BE2C (cell line): Measurements from ENCODE around the gene WLS.

ENCODE experiments used
- DNase-seq: peaks from one replicate; pipeline ENCODE4 v3.0.0-alpha.2; 2020
- H3K27me3 ChIP-seq: fragments of 250-450 bp; sonication (Bioruptor Pico); 2 replicates; pipeline ENCODE4 v1.5.1; 2020; ENCODE audit warnings: mild to moderate bottlenecking
- H3K36me3 ChIP-seq: fragments of 250-450 bp; sonication (Bioruptor Pico); 2 replicates; pipeline ENCODE4 v1.5.1; 2020; ENCODE audit warnings: mild to moderate bottlenecking
- H3K4me1 ChIP-seq: fragments of 250-450 bp; sonication (Bioruptor Pico); 2 replicates; pipeline ENCODE4 v1.5.1; 2020
- H3K4me3 ChIP-seq: 2 replicates; pipeline ENCODE4 v1.5.1; 2011; ENCODE audit warnings: low read depth, low read length
- H3K9me3 ChIP-seq: fragments of 250-450 bp; sonication (Bioruptor Pico); 2 replicates; pipeline ENCODE4 v1.5.1; 2020
- CTCF ChIP-seq: IDR thresholded peaks from 2 replicates; pipeline ENCODE4 v1.5.1; 2012; ENCODE audit warnings: mild to moderate bottlenecking, low read depth, low read length

WLS gene

DNA sequence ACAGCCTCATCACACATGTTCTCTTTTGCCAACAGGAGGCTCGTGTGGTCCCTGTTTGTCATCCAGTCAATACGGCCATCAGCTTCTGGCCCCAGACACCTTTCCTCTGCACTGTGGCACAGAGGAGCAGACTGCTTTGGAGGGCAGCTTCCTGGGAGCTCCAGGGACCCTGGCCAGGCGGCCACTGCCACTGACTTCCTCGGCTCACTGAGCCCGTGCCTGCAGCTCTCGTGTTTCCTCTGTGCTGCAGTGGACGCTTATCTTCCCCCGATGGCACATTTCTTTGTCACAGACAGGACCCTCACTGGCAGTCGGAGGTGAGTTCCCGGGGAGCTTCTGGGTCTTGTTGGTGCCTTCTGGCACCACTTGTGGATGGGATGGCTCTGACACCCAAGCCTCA, 114.9 kb downstream of the WLS start:
- H3K9me3 ChIP-seq, result no peaks in the 10 kb centered on the region
- DNase-seq, result no peak
- H3K4me3 ChIP-seq, result no peak overlapping the region
- no peak for TF ChIP-seq CTCF
- H3K4me1 ChIP-seq, result no peaks in the 10 kb centered on the region
- no peaks in the 10 kb centered on the region for H3K36me3 ChIP-seq
- no peaks in the 10 kb centered on the region for H3K27me3 ChIP-seq

- Histone ChIP-seq H3K36me3 (no peaks in the 10 kb centered on the region), H3K27me3 (no peaks in the 10 kb centered on the region), H3K9me3 (no peaks in the 10 kb centered on the region), H3K4me3 (no peak overlapping the region), H3K4me1 (no peaks in the 10 kb centered on the region)
- peak; percentile 62 for TF ChIP-seq CTCF
- DNase-seq, result peak; percentile 27
These were observed 115.6 kb downstream of the WLS start for GRCh38 chr1:68116643-68117235.

- no peaks in the 10 kb centered on the region for H3K36me3 ChIP-seq
- H3K27me3 ChIP-seq, result no peaks in the 10 kb centered on the region
- TF ChIP-seq CTCF, result no peak
- no peak for DNase-seq
- no peaks in the 10 kb centered on the region for H3K9me3 ChIP-seq
- H3K4me3 ChIP-seq, result no peak overlapping the region
- no peaks in the 10 kb centered on the region for H3K4me1 ChIP-seq
These were observed 117.0 kb downstream of the WLS start for GRCh38 chr1:68115308-68115707.

GRCh38 chr1:68113966-68114365, 118.4 kb downstream of the WLS start:
- H3K27me3 ChIP-seq, result no peaks in the 10 kb centered on the region

GRCh38 chr1:68112835-68113243, 119.5 kb downstream of the WLS start:
- no peak for DNase-seq
- TF ChIP-seq CTCF, result no peak

More at GRCh38 chr1:68113966-68114365, 118.4 kb downstream of the WLS start:
- H3K4me1 ChIP-seq, result no peaks in the 10 kb centered on the region
- no peaks in the 10 kb centered on the region for H3K36me3 ChIP-seq
- H3K4me3 ChIP-seq, result no peak overlapping the region
- no peak for TF ChIP-seq CTCF
- no peak for DNase-seq
- no peaks in the 10 kb centered on the region for H3K9me3 ChIP-seq

DNA sequence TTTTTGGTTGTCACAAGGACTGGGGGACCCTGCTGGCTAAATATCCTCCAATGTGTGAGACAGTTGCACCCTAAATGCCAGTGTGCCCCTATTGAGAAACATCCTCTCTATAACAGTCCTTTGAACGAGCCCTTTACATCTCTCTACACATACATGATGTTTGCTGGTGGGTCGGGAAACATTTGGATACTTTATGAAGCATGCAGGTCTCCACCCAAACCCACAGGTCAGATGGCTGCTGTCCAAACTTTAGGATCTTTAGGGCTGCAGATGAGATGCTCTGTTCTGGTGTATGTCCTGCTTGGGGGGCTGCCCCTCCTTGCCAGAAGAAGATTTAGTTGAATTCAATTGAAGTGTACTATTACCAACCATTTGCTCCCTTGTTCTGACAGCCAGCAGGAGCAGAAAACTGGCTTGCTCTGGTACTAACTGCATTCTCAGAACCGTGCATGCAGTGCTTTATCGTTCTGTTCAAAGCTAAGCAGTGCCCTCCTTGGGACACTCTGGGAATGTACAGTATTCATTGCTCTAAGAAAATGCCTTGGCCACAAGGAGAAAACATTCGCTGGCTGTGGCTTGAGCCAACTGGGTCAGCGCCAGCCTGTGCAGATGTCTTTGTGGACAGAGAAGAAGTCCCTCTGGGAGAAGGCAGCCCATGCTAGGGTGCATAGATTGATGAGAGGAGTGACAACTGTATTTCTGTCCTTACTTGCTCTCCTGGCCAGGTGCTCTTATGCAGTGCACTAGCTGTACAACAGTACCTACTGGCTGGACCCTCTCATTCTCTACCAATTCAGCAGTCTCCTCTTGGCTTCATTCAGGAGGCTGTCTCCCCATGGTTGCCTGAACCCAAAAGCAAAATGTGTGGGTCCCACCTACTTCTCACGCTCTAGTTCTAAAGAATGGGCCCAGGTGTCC, 120.5 kb downstream of the WLS start:
- Histone ChIP-seq H3K27me3 (no peaks in the 10 kb centered on the region), H3K4me3 (no peak overlapping the region), H3K9me3 (no peaks in the 10 kb centered on the region), H3K36me3 (no peaks in the 10 kb centered on the region), H3K4me1 (no peaks in the 10 kb centered on the region)
- TF ChIP-seq CTCF, result peak; percentile 49
- peak; percentile 10 for DNase-seq

More at GRCh38 chr1:68112835-68113243, 119.5 kb downstream of the WLS start:
- Histone ChIP-seq H3K36me3 (no peaks in the 10 kb centered on the region), H3K4me1 (no peaks in the 10 kb centered on the region), H3K9me3 (no peaks in the 10 kb centered on the region), H3K4me3 (no peak overlapping the region), H3K27me3 (no peaks in the 10 kb centered on the region)
